NB4 (cell line): ENCODE results near the gene E2F8.

Experiments
- DNase-seq: peaks from one replicate; pipeline ENCODE4 v3.0.0; 2010; ENCODE audit warnings: low read depth
- H3K4me3 ChIP-seq: one replicate; pipeline ENCODE4 v1.5.1; 2011; ENCODE audit warnings: mild to moderate bottlenecking, low read depth, low read length, moderate library complexity
- CTCF ChIP-seq: IDR thresholded peaks from one replicate; pipeline ENCODE4 v1.5.1; 2012; ENCODE audit warnings: low read depth, low read length
- MAX ChIP-seq: IDR thresholded peaks from 2 replicates; pipeline ENCODE4 v1.6.1; 2011; ENCODE audit warnings: low read depth, low read length
- MYC ChIP-seq: IDR thresholded peaks from 2 replicates; pipeline ENCODE4 v1.6.1; 2011; ENCODE audit warnings: low read depth, low read length
- POLR2A ChIP-seq: IDR thresholded peaks from 2 replicates; pipeline ENCODE4 v1.6.1; 2011; ENCODE audit warnings: mild to moderate bottlenecking; ENCODE audit not compliant: insufficient read length; ENCODE audit errors: extremely low read depth

The E2F8 gene

GRCh38 chr11:19226378-19227195 lies 14.2 kb downstream of the E2F8 start:
- no peak overlapping the region for H3K4me3 ChIP-seq
- TF ChIP-seq CTCF (no peak), POLR2A (no peak), MAX (no peak), MYC (no peak)
- no peak for DNase-seq

DNA sequence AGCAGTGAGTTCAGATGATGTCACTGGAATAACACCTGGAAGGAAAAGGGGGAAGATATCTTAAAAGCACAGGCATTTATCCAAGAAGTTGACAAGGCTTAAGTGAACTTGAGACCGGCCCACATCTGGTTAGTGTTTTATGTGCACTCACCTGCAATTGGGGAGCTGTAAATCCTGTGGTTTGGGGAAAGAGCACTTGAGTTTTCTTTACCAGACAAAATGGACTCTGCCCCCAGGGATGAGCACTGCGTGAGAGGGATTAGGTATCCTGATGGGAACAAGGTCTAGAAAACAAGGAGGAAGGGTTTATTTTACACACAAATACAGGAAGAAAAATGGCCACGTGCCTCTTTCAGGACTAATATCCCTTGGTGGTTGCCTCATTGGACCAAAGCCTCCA lies 15.2 kb downstream of the E2F8 start:
- TF ChIP-seq MYC (no peak), CTCF (no peak), POLR2A (no peak), MAX (no peak)
- no peak for DNase-seq
- H3K4me3 ChIP-seq = no peak overlapping the region

GRCh38 chr11:19225123-19225522 lies 15.6 kb downstream of the E2F8 start:
- TF ChIP-seq MAX (no peak), MYC (no peak), CTCF (no peak), POLR2A (no peak)

GRCh38 chr11:19220903-19221724 lies 19.6 kb downstream of the E2F8 start:
- no peak for TF ChIP-seq MAX
- no peak for TF ChIP-seq CTCF
- no peak for TF ChIP-seq MYC
- TF ChIP-seq POLR2A = no peak
- H3K4me3 ChIP-seq = no peak overlapping the region
- DNase-seq = no peak

More at GRCh38 chr11:19225123-19225522, 15.6 kb downstream of the E2F8 start:
- no peak for DNase-seq
- H3K4me3 ChIP-seq = no peak overlapping the region

- DNase-seq = no peak
- H3K4me3 ChIP-seq = no peak overlapping the region
- TF ChIP-seq CTCF = no peak
- no peak for TF ChIP-seq POLR2A
These were observed 21.8 kb downstream of the E2F8 start for GRCh38 chr11:19218786-19219460.
